ENCODE measurements around the gene BEX3.
"Not testable (repeated sequence)": the region's sequence is repeated elsewhere in the genome, so short reads cannot be mapped to it uniquely, and the experiment has no call there.

The BEX3 gene

GRCh38 chrX:103384672-103385071, 8.3 kb downstream of the BEX3 start:
- DNase-seq, result no peak

DNA sequence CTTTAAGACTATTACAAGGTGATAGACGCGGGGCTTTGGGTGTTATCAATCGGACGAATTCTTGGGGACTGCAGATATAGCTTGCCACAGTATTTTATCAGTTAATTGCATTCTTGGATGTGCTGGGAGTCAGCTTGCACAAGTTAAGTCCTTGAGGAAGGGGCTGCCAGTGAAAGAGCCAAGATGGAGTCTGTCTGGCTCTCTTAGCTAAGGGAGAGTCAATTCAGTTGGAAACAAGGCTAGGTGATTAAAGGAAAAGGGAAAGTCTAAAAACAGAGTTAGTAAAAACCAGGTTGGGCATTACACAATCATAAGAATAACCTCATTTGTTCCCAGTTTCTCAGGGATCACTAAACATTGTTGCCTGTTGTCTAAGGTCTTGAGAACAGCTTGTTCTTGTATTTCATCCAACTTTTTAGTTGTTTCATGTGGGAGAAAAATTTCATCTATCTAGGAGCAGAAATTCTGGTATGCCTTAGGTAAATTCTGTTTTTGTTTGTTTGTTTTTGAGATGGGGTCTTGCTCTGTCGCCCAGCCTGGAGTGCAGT, 9.0 kb downstream of the BEX3 start:
- DNase-seq, result not testable (repeated sequence)

DNA sequence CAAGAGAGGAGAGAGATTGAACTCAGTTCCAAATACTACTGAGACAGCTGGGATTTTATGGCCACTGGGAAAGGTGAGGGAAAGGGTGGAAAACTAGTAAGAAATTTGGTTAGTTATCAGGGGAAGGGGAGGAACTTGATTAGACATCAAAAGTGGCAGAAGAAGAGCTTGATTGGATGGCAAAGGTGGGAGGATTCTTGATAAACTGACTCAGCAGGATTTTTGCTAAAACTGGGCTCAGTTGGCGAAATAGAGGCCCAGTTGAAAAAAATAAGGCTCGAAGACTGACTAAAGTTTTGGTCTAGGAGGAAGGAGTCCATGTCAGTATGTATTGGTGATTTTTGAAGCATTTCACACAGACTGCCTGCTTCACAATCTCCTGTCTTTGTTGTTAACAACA, 10.0 kb downstream of the BEX3 start:
- DNase-seq, result no peak

DNA sequence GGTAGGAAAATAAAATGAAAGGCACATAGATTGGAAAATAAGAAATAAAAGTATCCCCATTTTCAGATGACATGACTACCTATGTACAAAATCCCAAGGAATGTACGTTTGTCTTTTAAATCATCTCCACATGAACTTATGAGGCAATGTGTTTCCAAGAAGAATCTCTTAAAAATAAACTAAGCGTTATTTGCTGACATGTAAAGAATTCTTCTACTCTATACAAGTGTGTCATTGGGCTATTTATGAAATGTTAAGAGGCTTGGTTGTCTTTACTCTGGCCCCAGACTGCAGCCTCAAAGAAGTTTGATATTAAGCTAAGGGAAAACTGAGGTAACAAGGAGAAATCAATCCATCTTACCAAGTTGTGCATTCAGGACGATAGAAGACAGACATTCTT, 17.1 kb downstream of the BEX3 start:
- DNase-seq, result no peak

- no peak for DNase-seq
Measured at GRCh38 chrX:103396186-103396585, 19.8 kb downstream of the BEX3 start.

DNA sequence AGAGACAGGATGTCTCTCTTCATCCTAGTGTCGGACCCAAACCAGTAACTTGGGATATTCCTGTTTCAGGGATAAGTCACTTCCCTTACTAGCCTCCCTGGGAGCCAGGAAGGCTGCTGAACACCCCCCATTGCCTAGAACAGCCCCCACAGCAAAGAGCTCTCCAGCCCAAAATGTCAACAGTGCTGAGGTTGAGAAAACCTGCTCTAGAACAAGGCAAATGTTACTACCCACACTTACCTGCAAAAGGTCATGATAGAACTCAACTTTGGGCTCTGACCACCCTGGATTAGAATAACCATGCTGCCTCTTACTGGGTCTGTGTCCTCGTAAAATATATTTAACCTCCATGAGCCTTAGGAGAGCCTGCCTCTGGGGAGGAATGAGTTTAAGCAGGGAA, 20.3 kb downstream of the BEX3 start:
- DNase-seq, result no peak

- no peak for DNase-seq
Measured at GRCh38 chrX:103397707-103398106, 21.4 kb downstream of the BEX3 start.

DNA sequence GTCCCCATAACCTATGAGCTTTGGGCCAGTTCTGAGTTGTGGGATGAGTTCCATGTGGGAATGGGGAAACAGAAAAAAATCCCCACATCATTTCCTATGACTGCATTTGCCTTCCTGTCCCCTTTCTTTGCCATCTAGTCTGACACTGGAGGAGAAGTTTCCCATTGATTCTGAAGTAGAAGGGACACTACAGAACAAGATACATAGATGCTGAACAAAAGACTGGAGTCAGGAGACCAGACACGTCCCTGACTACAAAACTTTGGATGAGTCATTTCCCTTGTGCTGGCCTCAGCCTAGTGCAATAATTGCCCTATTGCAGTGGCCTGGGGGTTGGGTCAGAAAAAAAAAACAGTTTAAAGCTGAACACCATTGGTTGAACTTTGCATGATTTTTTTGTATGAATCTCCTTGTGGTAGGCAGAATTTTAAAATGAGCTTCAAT, 22.1 kb downstream of the BEX3 start:
- no peak for DNase-seq

DNA sequence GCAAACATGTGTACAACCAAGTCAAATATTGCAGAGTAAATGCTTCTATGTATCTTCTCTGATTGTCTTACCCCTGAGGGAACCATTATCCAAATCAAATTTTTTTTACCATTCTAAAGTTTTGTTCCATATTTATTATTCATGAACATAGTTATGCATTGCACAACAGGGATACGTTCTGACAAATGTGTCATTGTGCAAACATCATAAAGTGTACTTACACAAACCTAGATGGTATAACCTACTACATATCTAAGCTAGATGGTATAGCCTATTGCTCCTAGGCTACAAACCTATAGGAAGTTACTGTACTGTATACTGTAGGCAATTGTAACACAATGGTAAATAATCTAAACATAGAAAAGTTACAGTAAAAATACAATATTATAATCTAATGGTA, 23.4 kb downstream of the BEX3 start:
- DNase-seq, result no peak

DNA sequence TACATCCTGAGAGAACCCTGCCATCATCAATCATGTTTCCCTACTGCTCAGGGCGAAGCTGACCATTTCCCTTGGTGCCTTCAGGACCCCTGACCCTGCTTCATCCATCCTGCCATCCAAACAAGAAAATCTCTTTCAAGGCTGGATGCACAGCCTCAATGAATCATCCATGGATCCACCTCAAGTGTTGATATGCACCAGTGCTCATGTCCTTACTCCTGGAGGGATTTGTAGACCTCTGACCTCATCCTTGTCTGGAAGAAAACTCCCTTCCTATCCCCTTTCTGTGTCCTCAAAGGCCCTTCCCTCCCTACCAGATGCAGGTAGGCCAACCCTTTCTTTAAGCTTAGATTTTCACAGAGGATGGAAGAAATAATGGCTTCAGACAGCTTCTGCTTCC, 24.6 kb downstream of the BEX3 start:
- no peak for DNase-seq

- DNase-seq, result no peak
Measured at GRCh38 chrX:103404231-103405008, 28.1 kb downstream of the BEX3 start.

DNA sequence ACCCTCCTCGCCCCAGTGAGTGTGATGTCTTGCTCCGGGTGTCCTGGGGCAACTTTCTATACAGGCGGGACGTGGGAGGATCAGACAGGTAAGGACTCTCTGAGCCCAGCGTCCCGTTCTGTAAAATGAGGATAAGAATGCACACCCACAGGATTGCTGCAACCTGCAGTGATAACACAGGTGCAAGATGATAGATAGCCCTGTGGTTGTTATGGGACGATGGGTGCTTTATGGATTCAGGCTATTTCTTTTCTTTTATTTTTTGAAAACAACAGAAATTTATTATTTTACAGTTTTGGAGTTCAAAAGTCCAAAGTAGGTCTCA, 28.6 kb downstream of the BEX3 start:
- no peak for DNase-seq

- no peak for DNase-seq
Measured at GRCh38 chrX:103406256-103406655, 29.9 kb downstream of the BEX3 start.

- DNase-seq, result no peak
Measured at GRCh38 chrX:103407776-103408175, 31.4 kb downstream of the BEX3 start.

GRCh38 chrX:103411721-103412120, 35.4 kb downstream of the BEX3 start:
- not testable (repeated sequence) for DNase-seq

GRCh38 chrX:103413705-103414387, 37.5 kb downstream of the BEX3 start:
- DNase-seq, result no peak

DNA sequence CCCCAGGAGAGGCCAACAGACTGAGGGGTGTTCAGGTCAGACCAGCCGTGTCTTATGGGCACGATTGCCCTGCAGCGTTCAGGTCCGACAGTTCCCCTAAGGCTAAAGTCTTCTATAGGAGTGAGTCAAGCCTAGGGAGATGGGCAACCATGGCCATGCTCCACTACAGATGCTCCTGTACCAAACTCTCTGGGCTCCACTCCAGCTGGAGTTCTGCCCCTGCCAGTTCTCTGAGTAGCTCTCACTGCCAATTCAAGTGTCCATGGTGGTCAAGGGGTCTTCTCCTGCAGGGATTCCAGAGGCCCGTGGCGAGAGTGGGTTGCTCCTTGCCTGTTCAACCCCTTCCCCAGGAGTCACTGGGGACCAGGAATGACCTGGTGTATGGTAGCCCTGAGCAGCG, 38.2 kb downstream of the BEX3 start:
- DNase-seq, result no peak

DNA sequence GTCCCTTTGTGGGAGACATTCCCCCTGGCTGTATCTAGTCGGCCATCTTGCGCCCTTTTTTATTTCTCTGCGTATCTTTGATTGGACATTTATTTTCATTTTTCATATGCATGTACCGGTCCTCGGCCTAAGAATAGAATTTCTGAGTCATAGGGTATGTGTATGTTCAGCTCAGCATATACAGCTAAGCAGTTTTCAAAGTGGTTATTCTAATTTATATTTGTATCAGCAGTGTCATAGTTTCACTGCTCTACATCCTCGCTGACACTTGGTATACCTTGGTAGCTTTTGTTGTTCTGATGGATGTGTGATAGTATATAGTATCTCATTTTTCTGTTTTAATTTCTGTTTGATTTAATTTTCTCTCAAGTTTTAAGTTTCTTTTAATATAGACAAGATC, 38.7 kb downstream of the BEX3 start:
- no peak for DNase-seq

DNA sequence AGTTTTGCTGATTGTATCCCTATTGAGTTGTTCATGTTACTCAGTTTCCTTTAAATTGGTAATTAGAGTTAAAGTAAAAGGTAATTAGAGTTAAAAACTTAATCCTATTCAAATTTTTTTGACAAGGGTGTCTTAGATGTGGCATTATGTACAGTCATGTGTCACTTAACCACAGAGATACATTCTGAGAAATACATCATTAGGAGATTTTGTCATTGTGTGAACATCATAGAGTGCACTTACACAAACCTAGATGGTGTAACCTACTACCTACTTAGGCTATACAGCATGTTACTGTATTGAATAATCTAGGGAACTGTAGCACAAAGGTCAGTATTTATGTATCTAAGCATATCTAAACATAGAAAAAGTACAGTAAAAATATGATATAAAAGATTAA, 39.2 kb downstream of the BEX3 start:
- DNase-seq, result no peak

GRCh38 chrX:103417370-103417769, 41.0 kb downstream of the BEX3 start:
- no peak for DNase-seq

- DNase-seq, result no peak
Measured at GRCh38 chrX:103417933-103418332, 41.6 kb downstream of the BEX3 start.

- no peak for DNase-seq
Measured at GRCh38 chrX:103418811-103419340, 42.5 kb downstream of the BEX3 start.

DNA sequence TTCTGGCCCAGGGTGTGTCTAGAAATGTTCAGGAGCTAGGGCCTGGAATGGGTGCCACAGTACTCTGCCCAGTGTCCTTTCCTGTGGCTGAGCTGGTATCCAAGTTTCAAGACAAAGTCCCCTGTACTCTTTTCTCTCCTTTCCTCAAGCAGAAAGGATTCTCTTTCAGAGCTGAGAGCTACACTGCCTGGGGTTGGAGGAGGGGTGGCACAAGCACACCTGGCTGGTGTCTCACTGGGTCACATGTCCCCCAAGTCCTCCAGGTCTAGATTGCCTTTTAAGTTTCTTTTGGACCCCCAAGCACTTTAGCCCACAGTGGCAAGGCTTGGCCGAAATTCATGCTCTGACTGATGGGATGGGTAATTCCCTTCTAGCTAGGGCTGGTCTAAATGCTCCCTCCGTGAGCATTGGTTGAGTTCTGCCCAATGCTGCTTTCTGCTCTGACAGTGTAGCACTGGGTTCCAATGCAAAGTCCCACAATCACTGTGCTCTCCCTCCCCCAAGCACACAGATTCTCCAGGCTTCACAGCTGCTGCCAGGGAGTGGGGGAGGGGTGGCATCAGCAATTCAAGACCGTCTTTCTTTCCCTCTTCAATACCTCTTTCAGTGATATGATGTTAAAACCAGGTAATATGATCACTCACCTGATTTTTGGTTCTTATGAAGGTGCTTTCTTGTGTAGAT, 47.8 kb downstream of the BEX3 start:
- DNase-seq, result no peak
